ENCODE results near the gene EIF3M. TPM values are rescaled to one million over a fixed set of nuclear protein-coding genes. Genes with fewer than 3 reads are reported as not detected.

EIF3M gene
- total RNA-seq, 2 donors from 2014 or later: 190 to 195 TPM

- intact Hi-C loops (cut with DNase I): no loop called here
- H3K9me3 ChIP-seq: no peaks in the 10 kb centered on the region
- TF ChIP-seq CTCF (IDR thresholded peaks at IDR 0.05): no peak
Measured at GRCh38 chr11:32555895-32556294, 27.7 kb upstream of the EIF3M start.

GRCh38 chr11:32561835-32562234 lies 21.8 kb upstream of the EIF3M start:
- no peak overlapping the region for H3K27ac ChIP-seq
- no peaks in the 10 kb centered on the region for H3K4me1 ChIP-seq
- no peak for TF ChIP-seq CTCF (IDR thresholded peaks at IDR 0.05)
- H3K9me3 ChIP-seq: no peaks in the 10 kb centered on the region
- no peaks in the 10 kb centered on the region for H3K27me3 ChIP-seq
- intact Hi-C loops (cut with DNase I): no loop called here
- H3K9ac ChIP-seq (ENCODE audit: low read depth in 2 of 2, low read length in 2 of 2): no peak overlapping the region
- no peak overlapping the region for H3K4me3 ChIP-seq
- H3K36me3 ChIP-seq: no peaks in the 10 kb centered on the region
- DNase-seq: no peak

More at GRCh38 chr11:32555895-32556294, 27.7 kb upstream of the EIF3M start:
- no peaks in the 10 kb centered on the region for H3K27me3 ChIP-seq
- no peaks in the 10 kb centered on the region for H3K4me1 ChIP-seq
- no peaks in the 10 kb centered on the region for H3K36me3 ChIP-seq
- no peak for DNase-seq
- no peak overlapping the region for H3K27ac ChIP-seq
- H3K4me3 ChIP-seq: no peak overlapping the region
- H3K9ac ChIP-seq (ENCODE audit: low read depth in 2 of 2, low read length in 2 of 2): no peak overlapping the region

- no peak for TF ChIP-seq CTCF (IDR thresholded peaks at IDR 0.05)
- no peak for DNase-seq
- intact Hi-C loops (cut with DNase I): no loop called here
Measured at GRCh38 chr11:32562839-32563599, 20.6 kb upstream of the EIF3M start.

GRCh38 chr11:32563600-32563959 lies 20.1 kb upstream of the EIF3M start:
- no peak for TF ChIP-seq CTCF (IDR thresholded peaks at IDR 0.05)
- Histone ChIP-seq H3K9me3 (no peaks in the 10 kb centered on the region), H3K4me3 (no peak overlapping the region), H3K36me3 (no peaks in the 10 kb centered on the region), H3K4me1 (no peaks in the 10 kb centered on the region), H3K27me3 (no peaks in the 10 kb centered on the region), H3K27ac (no peak overlapping the region), H3K9ac (ENCODE audit: low read depth in 2 of 2, low read length in 2 of 2) (no peak overlapping the region)
- DNase-seq: no peak
- intact Hi-C loops (cut with DNase I): no loop called here

More at GRCh38 chr11:32562839-32563599, 20.6 kb upstream of the EIF3M start:
- Histone ChIP-seq H3K9ac (ENCODE audit: low read depth in 2 of 2, low read length in 2 of 2) (no peak overlapping the region), H3K9me3 (no peaks in the 10 kb centered on the region), H3K36me3 (no peaks in the 10 kb centered on the region), H3K4me3 (no peak overlapping the region), H3K4me1 (no peaks in the 10 kb centered on the region), H3K27ac (no peak overlapping the region), H3K27me3 (no peaks in the 10 kb centered on the region)

GRCh38 chr11:32566517-32566916 lies 17.1 kb upstream of the EIF3M start:
- Histone ChIP-seq H3K27me3 (no peaks in the 10 kb centered on the region), H3K36me3 (no peaks in the 10 kb centered on the region), H3K4me3 (no peak overlapping the region), H3K9me3 (no peaks in the 10 kb centered on the region), H3K27ac (no peak overlapping the region), H3K9ac (ENCODE audit: low read depth in 2 of 2, low read length in 2 of 2) (no peak overlapping the region), H3K4me1 (no peaks in the 10 kb centered on the region)
- DNase-seq: no peak
- no peak for TF ChIP-seq CTCF (IDR thresholded peaks at IDR 0.05)
- intact Hi-C loops (cut with DNase I): no loop called here

All from colonic mucosa (tissue), 4 donors.